GM18951 (cell line): ENCODE data around the gene VAV1.

Experiments
- POLR2A ChIP-seq: IDR thresholded peaks from 4 replicates; pipeline ENCODE4 v1.6.1; 2011; ENCODE audit warnings: mild to moderate bottlenecking; ENCODE audit not compliant: insufficient read length, insufficient read depth; ENCODE audit errors: extremely low read depth
- in situ Hi-C: fragments of 300-500 bp; cut with MboI; formaldehyde crosslinking; loops from one replicate; pipeline ENCODE4 v1.12.0; 2022; ENCODE audit warnings: low sequenced_read_pairs, mixed read lengths, inconsistent platforms; ENCODE audit not compliant: unreplicated experiment

The VAV1 gene

DNA sequence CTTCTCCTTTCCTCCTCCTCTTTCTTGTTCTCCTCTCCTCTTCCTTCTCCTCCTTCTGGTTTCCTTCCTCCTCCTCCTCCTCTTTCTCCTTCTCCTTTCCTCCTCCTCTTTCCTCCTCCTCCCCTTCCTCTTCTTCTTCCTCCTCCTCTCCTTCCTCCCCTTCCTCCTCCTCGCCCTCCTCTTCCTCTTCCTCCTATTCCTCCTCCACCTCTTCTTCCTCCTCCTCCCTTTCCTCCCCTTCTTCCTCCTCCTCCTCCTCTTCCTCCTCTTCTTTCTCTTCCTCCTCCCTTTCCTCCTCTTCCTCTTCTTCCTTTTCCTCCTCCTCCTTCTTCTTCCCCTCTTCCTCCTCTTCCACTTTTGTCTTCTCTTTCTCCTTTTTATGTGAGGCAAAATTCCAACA, 59.9 kb downstream of the VAV1 start:
- in situ Hi-C loops = no loop called here
- no peak for TF ChIP-seq POLR2A

DNA sequence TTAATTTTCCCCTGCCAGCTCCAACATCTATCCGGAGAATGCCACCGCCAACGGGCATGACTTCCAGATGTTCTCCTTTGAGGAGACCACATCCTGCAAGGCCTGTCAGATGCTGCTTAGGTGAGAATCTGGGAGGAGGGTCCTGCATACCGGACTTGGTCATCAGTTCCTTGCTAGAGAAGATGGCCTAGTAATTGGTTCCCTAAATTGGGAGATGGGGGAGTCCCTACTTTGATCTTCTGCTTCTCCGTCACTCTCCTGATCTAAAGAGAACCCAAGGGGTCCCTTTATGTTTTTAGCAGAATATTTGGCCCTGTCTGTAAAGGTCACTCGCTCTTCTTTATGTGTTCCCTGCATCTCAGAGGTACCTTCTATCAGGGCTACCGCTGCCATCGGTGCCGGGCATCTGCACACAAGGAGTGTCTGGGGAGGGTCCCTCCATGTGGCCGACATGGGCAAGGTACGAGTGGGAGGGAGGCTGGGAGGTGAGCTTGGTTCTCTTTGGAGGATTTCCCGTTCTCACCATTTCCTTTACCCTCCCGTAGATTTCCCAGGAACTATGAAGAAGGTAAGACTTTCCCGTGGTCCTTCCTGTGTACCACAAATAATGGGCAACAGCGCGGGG, 60.8 kb downstream of the VAV1 start:
- in situ Hi-C loops = no loop called here

DNA sequence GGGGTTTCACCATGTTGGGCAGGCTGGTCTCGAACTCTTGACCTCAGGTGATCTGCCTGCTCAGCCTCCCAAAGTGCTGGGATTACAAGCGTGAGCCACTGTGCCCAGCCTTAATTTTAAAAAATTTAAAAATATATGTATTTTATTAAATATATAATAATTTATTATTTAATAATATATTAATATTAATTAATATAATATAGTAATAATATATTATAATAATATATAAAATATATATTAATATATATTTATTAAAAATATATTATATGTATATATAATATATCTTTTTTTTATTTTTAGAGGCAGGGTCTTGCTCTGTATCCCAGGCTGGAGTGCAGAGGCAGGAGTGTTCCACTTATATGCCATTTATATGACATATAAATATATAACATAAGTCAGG, 61.9 kb downstream of the VAV1 start:
- no peak for TF ChIP-seq POLR2A
- in situ Hi-C loops = no loop called here

More for the DNA sequence above, 60.8 kb downstream of the VAV1 start:
- TF ChIP-seq POLR2A = no peak

DNA sequence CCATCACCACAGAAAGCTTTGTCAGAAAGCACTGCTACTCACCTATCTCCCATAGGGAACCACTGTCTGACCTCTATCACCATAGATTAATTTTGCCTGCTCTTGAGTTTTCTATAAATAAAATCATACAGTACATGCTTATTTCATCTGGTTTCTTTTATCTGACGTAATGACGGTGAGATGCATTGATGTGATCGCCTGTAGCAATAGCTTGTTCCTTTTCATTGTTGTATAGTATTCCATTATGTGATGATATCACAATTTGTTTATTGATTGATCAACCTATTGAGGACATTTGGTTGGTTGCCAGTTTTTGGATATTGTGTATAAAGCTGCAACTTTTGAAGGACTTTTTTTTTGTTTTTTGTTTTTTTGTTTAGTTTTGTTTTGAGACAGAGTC, 63.0 kb downstream of the VAV1 start:
- in situ Hi-C loops = no loop called here
- no peak for TF ChIP-seq POLR2A

DNA sequence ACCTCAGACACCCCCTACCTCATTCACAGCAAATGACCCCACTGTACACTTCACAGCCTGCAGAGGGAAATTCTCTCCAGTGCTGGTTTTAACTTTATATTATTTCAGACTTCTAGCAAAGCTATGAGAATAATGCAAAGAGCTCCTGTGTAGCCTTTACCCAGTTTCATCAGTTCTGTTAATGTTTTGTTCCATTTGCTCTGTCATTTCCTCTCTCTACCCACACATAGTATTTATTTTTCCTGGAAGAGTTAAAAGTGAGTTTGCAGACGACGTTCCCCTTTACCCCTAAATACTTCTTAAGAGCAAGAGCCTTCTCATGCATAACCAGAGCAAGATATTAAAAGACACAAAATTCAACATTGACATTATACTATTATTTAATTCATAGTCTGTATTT, 65.0 kb downstream of the VAV1 start:
- in situ Hi-C loops = no loop called here
- no peak for TF ChIP-seq POLR2A

DNA sequence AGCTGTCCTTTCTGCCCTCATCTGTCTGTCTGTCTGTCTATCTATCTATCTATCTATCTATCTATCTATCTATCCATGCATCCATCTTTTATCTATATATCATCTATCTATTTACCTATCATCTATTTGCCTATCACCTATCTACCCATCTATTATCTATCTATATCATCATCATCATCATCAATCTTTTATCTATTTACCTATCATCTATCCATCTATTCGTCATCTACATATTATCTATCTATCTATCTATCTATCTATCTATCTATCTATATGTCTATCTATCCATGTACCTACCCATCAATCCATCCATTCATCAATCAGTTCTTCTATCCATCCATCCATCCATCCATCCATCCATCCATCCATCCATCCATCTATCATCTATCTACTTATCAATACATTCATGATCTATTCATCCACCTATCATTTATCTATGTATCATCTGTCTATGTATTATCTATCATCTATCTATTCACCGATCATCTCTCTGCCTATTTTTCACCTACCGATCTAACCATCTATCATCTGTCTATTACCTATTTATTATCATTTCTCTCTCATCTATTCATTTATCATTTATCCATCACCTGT, 65.7 kb downstream of the VAV1 start:
- in situ Hi-C loops = no loop called here
- TF ChIP-seq POLR2A = no peak

DNA sequence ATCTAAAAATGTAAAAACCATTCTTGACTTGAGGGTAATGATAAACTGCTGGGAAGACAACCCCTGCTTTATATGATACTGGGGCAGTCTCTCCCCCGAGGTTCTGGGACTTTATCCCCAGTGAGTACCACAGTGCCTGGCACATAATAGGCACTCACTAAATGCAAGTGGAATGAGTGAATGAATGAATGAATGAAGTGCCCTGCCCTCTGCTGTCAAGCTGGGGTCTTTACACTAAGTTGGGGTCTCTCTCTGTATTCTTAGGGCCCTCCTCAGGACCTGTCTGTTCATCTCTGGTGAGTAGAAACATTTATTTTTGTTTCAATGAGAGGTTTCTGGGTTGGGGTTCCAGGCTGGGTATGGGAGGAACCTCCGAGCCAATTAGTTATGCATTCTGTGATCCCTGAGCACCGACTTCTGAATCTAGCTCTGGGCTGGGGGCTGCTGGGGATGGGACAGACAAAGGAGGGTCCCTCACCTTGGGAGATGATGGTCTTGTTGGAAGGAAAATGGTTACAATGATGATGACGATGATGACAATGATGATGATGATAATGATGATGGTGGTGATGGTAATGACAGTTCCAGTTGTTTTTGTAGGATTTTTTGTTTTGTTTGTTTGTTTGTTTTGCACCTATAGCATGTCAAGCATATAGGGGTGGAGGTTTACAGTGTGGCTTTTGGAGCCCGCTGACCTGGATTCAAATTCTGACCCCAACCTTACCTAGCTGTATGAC, 70.5 kb downstream of the VAV1 start:
- TF ChIP-seq POLR2A = no peak
- in situ Hi-C loops = no loop called here

DNA sequence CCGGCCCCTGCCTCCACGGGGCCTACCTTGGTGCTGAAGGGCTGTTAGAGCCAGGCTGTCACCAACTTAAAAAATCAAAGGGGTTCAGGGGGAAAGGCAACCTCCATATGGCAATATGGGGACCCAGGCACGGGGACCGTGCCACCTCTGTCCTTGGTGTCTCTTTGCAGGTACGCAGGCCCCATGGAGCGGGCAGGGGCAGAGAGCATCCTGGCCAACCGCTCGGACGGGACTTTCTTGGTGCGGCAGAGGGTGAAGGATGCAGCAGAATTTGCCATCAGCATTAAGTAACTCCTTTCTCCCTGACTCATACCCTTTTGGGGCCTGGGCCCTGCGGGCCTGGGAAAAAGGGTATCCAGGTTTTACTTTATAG, 75.3 kb downstream of the VAV1 start:
- in situ Hi-C loops = no loop called here
- no peak for TF ChIP-seq POLR2A

DNA sequence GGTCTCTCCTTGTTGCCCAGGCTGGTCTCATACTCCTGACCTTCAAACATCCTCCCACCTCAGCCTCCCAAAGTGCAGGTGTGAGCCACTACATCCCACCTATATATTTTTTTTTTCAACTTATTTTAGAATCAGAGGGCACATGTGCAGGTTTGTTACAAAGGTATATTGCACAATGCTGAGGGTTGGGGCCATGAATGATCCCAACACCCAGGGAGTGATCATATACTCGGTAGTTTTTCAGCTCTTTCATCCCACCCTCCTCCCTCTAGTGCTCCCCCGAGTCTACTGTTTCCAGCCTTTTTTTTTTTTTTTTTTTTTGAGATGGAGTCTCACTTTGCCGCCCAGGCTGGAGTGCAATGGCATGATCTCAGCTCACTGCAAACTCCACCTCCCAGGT, 76.5 kb downstream of the VAV1 start:
- in situ Hi-C loops = no loop called here
- no peak for TF ChIP-seq POLR2A

DNA sequence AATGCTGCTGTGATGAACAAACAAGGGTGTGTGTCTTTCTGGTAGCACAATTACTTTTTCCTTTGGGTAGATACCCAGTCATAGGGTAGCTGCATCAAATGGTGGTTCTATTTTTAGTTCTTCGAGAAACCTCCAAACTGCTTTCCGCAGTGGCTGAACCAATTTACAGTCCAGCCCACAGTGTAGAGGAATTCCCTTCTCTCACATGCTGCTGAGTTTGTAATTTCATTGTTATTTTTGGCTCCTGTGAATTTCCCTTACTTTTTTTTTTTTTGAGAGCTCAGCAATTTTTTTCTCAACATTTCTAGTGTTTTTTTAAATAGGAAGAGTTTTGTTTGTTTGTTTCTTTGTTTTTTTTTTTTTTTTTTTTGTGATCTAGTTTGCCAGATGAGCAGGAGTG, 77.4 kb downstream of the VAV1 start:
- in situ Hi-C loops = loop anchor here (5.0 to 25.0 kb wide), 4 partner anchors 98 to 688 kb away; partner anchors contain the start of gene TUBB4A

DNA sequence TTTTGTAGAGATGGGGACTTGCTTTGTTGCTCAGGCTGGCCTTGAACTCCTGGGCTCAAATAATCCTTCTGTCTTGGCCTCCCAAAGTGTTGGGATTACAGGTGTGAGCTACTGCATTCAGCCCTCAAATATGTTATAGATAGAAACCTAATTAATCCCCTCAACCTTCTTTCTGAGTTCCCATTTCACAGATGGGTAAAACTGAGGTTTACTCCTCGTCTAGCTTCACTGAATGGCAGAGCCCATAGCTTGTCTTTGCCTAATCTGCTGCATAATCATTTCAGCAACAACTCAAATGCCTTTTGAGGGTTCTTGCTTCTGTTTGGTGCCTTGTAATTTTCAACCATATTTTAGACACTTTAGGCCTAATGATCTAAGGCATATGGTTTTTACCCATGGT, 78.9 kb downstream of the VAV1 start:
- in situ Hi-C loops = loop anchor here (5.0 to 25.0 kb wide), 4 partner anchors 99 to 689 kb away; partner anchors contain the start of gene TUBB4A
- TF ChIP-seq POLR2A = no peak

More for the DNA sequence above, 77.4 kb downstream of the VAV1 start:
- no peak for TF ChIP-seq POLR2A

DNA sequence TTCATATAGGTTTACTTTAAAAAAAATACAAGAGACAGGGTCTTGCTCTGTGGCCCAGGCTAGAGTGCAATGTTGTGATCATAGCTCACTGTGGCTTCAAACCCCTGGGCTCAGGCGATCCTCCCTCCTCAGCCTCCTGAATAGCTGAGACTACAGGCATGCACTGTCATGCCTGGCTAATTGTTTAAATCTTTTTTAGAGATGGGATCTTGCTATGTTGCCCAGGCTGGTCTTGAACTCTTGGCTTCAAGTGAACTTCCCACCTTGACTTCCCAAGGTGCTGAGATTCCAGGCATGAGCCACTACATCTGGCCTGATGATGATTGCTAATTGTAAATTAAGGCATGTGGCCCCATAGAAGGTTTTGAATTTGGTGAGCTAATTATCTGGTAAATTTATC, 79.5 kb downstream of the VAV1 start:
- no peak for TF ChIP-seq POLR2A
- in situ Hi-C loops = loop anchor here (5.0 to 25.0 kb wide), 4 partner anchors 100 to 690 kb away; partner anchors contain the start of gene TUBB4A

DNA sequence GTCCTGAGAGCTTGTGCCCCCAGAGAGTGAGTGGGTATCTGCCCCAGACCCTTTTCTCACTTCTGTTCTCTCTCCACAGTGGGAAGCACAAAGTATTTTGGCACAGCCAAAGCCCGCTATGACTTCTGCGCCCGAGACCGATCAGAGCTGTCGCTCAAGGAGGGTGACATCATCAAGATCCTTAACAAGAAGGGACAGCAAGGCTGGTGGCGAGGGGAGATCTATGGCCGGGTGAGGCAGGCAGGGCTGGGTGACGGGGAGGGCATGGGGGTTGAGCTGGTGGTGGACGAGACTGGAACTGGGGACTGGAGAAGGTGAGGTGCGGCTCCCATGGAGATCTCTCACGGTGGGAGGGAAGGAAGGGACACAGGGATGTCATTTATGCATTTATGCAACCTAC, 81.4 kb downstream of the VAV1 start:
- in situ Hi-C loops = loop anchor here (5.0 to 25.0 kb wide), 4 partner anchors 102 to 692 kb away; partner anchors contain the start of gene TUBB4A
- TF ChIP-seq POLR2A = no peak
